Activated naive CD4-positive, alpha-beta T cell treated with anti-CD3 and anti-CD28 coated beads, Interleukin-2, amount 10 ng/mL, durations not matched to agents 7 days and 5 days (primary cell): ENCODE data around the gene CGREF1.

Source experiments
- CTCF ChIA-PET: fragments of 350-600 bp; sonication (Branson Sonifier 250); formaldehyde crosslinking; loops from one replicate; lab custom pipeline; 2021; ENCODE audit warnings: antibody characterized with exemption; lab: Charles Lee
- DNase-seq: peaks from one replicate; pipeline ENCODE4 v3.0.0-alpha.2; 2020
- H3K27ac Mint-ChIP-seq: one replicate; pipeline ENCODE4 v1.8.0; 2021; ENCODE audit warnings: mild to moderate bottlenecking, moderate library complexity, mixed read lengths
- H3K27me3 Mint-ChIP-seq: one replicate; pipeline ENCODE4 v1.8.0; 2021; ENCODE audit warnings: mild to moderate bottlenecking, mixed read lengths
- H3K36me3 Mint-ChIP-seq: one replicate; pipeline ENCODE4 v1.8.0; 2021; ENCODE audit warnings: mixed read lengths
- H3K4me1 Mint-ChIP-seq: one replicate; pipeline ENCODE4 v1.8.0; 2021; ENCODE audit warnings: mixed read lengths
- H3K4me3 Mint-ChIP-seq: one replicate; pipeline ENCODE4 v1.8.0; 2021; ENCODE audit warnings: mild to moderate bottlenecking, moderate library complexity, mixed read lengths
- H3K9me3 Mint-ChIP-seq: one replicate; pipeline ENCODE4 v1.8.0; 2021; ENCODE audit warnings: mixed read lengths

CGREF1 gene

GRCh38 chr2:27085062-27085672 lies 33.8 kb downstream of the CGREF1 start:
- no peak for DNase-seq
- H3K4me1 Mint-ChIP-seq: peaks cover 69% of the 10 kb centered on the region
- peaks cover 4% of the 10 kb centered on the region for H3K36me3 Mint-ChIP-seq
- H3K27ac Mint-ChIP-seq: peak overlapping the region; percentile 80
- CTCF ChIA-PET: interaction anchor here (1.0 to 1.4 kb wide), 4 partner anchors 11 to 123 kb away, joined by 4 to 7 read pairs (median 5); partner anchors contain the start of gene AGBL5
- peak overlapping the region; percentile 80 for H3K4me3 Mint-ChIP-seq
- H3K27me3 Mint-ChIP-seq: no peaks in the 10 kb centered on the region
- H3K9me3 Mint-ChIP-seq: no peaks in the 10 kb centered on the region

- Mint-ChIP-seq H3K9me3 (no peaks in the 10 kb centered on the region), H3K4me3 (peak overlapping the region; percentile 80), H3K4me1 (peaks cover 64% of the 10 kb centered on the region), H3K27me3 (no peaks in the 10 kb centered on the region), H3K27ac (no peak overlapping the region), H3K36me3 (peaks cover 3% of the 10 kb centered on the region)
- CTCF ChIA-PET: interaction anchor here (0.5 to 1.2 kb wide), 2 partner anchors 10 to 18 kb away, joined by 3 to 4 read pairs; no protein-coding TSS in a partner anchor
- no peak for DNase-seq
Observed at GRCh38 chr2:27084297-27085061, 34.4 kb downstream of the CGREF1 start.

GRCh38 chr2:27083410-27084296 lies 35.3 kb downstream of the CGREF1 start:
- Mint-ChIP-seq H3K27me3 (no peaks in the 10 kb centered on the region), H3K27ac (peak overlapping the region; percentile 11), H3K36me3 (peaks cover 3% of the 10 kb centered on the region), H3K9me3 (no peaks in the 10 kb centered on the region), H3K4me1 (peaks cover 56% of the 10 kb centered on the region), H3K4me3 (no peak overlapping the region)
- CTCF ChIA-PET: interaction anchor here (1.2 to 3.2 kb wide), 3 partner anchors 9 to 122 kb away, joined by 4 to 21 read pairs (median 8); partner anchors contain the start of gene AGBL5
- no peak for DNase-seq

- no peak for DNase-seq
- no peaks in the 10 kb centered on the region for H3K27me3 Mint-ChIP-seq
- no peak overlapping the region for H3K4me3 Mint-ChIP-seq
- CTCF ChIA-PET: interaction anchor here (1.0 to 3.2 kb wide), 4 partner anchors 27 to 197 kb away, joined by 3 to 21 read pairs (median 6); partner anchors contain the start of gene AGBL5
- H3K36me3 Mint-ChIP-seq: peaks cover 3% of the 10 kb centered on the region
- H3K27ac Mint-ChIP-seq: peak overlapping the region; percentile 64
- peaks cover 51% of the 10 kb centered on the region for H3K4me1 Mint-ChIP-seq
- H3K9me3 Mint-ChIP-seq: no peaks in the 10 kb centered on the region
Observed at GRCh38 chr2:27082773-27083409, 36.0 kb downstream of the CGREF1 start.

- Mint-ChIP-seq H3K36me3 (peaks cover 3% of the 10 kb centered on the region), H3K4me1 (peaks cover 48% of the 10 kb centered on the region), H3K27ac (peak overlapping the region; percentile 98), H3K4me3 (no peak overlapping the region), H3K9me3 (no peaks in the 10 kb centered on the region), H3K27me3 (peaks cover 5% of the 10 kb centered on the region)
- DNase-seq: no peak
- CTCF ChIA-PET: interaction anchor here (1.0 to 3.2 kb wide), 6 partner anchors 9 to 197 kb away, joined by 3 to 21 read pairs (median 4); partner anchors contain the start of gene AGBL5
Observed at GRCh38 chr2:27081984-27082772, 36.8 kb downstream of the CGREF1 start.

- CTCF ChIA-PET: interaction anchor here (1.0 to 3.2 kb wide), 3 partner anchors 8 to 30 kb away, joined by 4 to 21 read pairs (median 5); partner anchors contain the start of genes AGBL5 and OST4
Observed at GRCh38 chr2:27080603-27080936, 38.4 kb downstream of the CGREF1 start.

GRCh38 chr2:27080140-27080469 lies 38.8 kb downstream of the CGREF1 start:
- H3K27me3 Mint-ChIP-seq: peaks cover 12% of the 10 kb centered on the region
- H3K36me3 Mint-ChIP-seq: peaks cover 2% of the 10 kb centered on the region
- no peak for DNase-seq
- no peak overlapping the region for H3K4me3 Mint-ChIP-seq
- peaks cover 52% of the 10 kb centered on the region for H3K4me1 Mint-ChIP-seq
- H3K27ac Mint-ChIP-seq: peak overlapping the region; percentile 82
- no peaks in the 10 kb centered on the region for H3K9me3 Mint-ChIP-seq
- CTCF ChIA-PET: interaction anchor here (0.7 kb wide), 1 partner anchor 697 kb away, joined by 3 read pairs; no protein-coding TSS in a partner anchor

More at GRCh38 chr2:27080603-27080936, 38.4 kb downstream of the CGREF1 start:
- H3K27ac Mint-ChIP-seq: peak overlapping the region; percentile 98
- peaks cover 5% of the 10 kb centered on the region for H3K36me3 Mint-ChIP-seq
- H3K4me1 Mint-ChIP-seq: peaks cover 52% of the 10 kb centered on the region
- DNase-seq: no peak
- peak overlapping the region; percentile 70 for H3K4me3 Mint-ChIP-seq
- no peaks in the 10 kb centered on the region for H3K9me3 Mint-ChIP-seq
- peaks cover 12% of the 10 kb centered on the region for H3K27me3 Mint-ChIP-seq

- peaks cover 2% of the 10 kb centered on the region for H3K36me3 Mint-ChIP-seq
- H3K27me3 Mint-ChIP-seq: peaks cover 12% of the 10 kb centered on the region
- H3K27ac Mint-ChIP-seq: peak overlapping the region; percentile 82
- CTCF ChIA-PET: interaction anchor here (0.7 to 0.9 kb wide), 2 partner anchors 29 to 697 kb away, joined by 3 to 4 read pairs; no protein-coding TSS in a partner anchor
- peaks cover 52% of the 10 kb centered on the region for H3K4me1 Mint-ChIP-seq
- no peak overlapping the region for H3K4me3 Mint-ChIP-seq
- no peak for DNase-seq
- no peaks in the 10 kb centered on the region for H3K9me3 Mint-ChIP-seq
Observed at GRCh38 chr2:27079233-27080139, 39.4 kb downstream of the CGREF1 start.

- CTCF ChIA-PET: interaction anchor here (0.7 to 0.9 kb wide), 2 partner anchors 28 to 684 kb away, joined by 3 to 4 read pairs; no protein-coding TSS in a partner anchor
- Mint-ChIP-seq H3K4me1 (peaks cover 56% of the 10 kb centered on the region), H3K27ac (no peak within 1 kb of the TSS), H3K9me3 (no peaks in the 10 kb centered on the region), H3K27me3 (peaks cover 12% of the 10 kb centered on the region), H3K4me3 (no peak within 1 kb of the TSS), H3K36me3 (peaks cover 2% of the 10 kb centered on the region)
- DNase-seq: no peak
Observed at GRCh38 chr2:27078267-27079194, 40.4 kb downstream of the CGREF1 start, which contains the start of gene EMILIN1. TSS of gene EMILIN1 (plus strand) at chr2:27078615. CDS start at chr2:27079066, 451 bp downstream.

- Mint-ChIP-seq H3K4me1 (peaks cover 62% of the 10 kb centered on the region), H3K36me3 (peaks cover 2% of the 10 kb centered on the region), H3K4me3 (no peak overlapping the region), H3K9me3 (no peaks in the 10 kb centered on the region), H3K27me3 (peaks cover 12% of the 10 kb centered on the region), H3K27ac (peak overlapping the region; percentile 2)
- CTCF ChIA-PET: no interaction called here
- DNase-seq: no peak
Observed at GRCh38 chr2:27077231-27077630, 41.7 kb downstream of the CGREF1 start.

GRCh38 chr2:27076323-27076722 lies 42.6 kb downstream of the CGREF1 start:
- CTCF ChIA-PET: no interaction called here
- Mint-ChIP-seq H3K27ac (peak overlapping the region; percentile 13), H3K27me3 (peaks cover 12% of the 10 kb centered on the region), H3K36me3 (peaks cover 2% of the 10 kb centered on the region), H3K9me3 (no peaks in the 10 kb centered on the region), H3K4me1 (peaks cover 60% of the 10 kb centered on the region), H3K4me3 (no peak overlapping the region)
- DNase-seq: no peak
